HS-27A (cell line): ENCODE results near the gene MEIS1.

ENCODE experiments used
- DNase-seq: peaks from one replicate; pipeline ENCODE4 v3.0.0-alpha.2; 2012; ENCODE audit warnings: low read depth, missing footprints

Gene MEIS1

GRCh38 chr2:66431846-66432587 is 2.9 kb upstream of the MEIS1 start:
- DNase-seq, result no peak

DNA sequence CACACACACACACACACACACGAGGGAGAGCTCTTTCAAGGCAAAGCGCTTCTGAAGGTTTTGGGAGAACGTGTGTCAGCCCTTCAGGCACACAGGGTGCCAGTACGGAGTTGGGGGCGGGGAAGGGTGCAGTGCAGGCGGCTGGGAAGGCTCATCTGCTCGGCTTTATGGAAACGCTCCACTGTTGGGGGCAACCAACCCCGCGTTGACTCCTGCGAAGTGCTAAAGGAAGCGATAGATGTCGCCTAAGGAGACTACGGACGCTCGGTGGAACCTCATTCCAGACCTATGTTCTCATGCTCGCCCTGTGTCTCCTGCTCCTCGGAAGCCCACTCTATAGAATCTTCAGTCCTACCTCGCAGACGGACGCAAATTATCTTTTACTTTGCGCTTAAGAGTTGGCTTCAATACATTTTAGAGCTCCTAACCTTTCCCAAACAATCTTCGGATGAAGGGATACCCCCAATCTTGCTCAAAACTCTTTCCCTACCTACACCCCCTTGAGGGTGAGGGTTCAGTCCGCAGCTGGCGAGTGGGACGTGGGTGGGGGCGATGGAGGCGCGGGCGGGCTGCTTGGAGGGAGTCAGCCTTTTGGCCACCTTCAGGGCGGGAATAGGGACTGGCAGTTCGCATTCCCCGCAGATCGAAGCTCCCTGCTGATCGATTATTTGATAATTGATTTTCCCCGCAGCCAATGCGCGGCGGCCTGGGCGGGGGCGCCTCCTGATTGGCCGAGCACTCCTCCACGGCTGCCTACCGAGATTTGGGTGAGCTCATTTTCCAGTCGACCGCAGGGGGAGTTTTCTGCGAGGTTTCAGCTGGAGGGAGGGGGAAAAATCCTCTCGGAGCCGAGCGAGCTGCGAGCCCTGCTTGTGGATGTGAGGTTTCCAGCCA is 1.9 kb upstream of the MEIS1 start:
- no peak for DNase-seq

- DNase-seq, result no peak
Observed at GRCh38 chr2:66433695-66433944, 1.3 kb upstream of the MEIS1 start.

DNA sequence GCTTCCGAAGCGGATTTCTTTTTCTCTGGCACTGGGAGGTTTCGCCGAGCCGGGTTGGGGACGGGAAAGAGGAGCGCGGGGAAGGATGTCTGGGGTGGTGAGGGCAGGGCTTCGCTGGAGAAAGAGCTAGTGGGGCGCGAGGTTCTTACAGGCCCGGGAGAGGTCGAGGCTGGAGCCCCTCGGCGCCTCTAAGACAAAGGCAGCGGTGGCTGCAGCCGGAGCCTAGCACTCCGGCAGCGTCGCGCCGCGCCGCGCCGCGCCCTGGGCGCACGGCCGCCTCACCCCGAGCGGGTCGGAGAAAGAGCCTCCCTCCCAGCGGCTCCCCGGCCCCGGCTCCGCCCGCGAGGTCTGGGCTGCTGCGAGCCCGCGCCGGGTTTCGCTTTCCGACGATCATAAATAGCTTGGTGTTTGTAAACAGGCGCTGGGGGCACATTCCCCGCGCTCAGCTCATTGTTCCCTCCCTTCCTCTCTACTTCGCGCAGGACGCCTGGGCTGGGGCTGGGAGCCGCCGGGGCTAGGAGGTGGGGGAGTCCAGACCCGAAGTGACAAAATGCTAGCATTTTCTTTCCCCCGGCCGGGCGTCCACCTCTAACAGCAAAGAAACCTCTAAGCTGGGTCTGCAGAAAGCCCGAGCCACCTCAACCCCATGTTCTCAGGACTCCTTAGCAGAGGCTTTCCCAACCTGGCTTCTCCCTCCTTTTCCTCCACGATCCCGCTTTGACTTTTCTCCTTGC is 813 bp upstream of the MEIS1 start:
- DNase-seq, result no peak

DNA sequence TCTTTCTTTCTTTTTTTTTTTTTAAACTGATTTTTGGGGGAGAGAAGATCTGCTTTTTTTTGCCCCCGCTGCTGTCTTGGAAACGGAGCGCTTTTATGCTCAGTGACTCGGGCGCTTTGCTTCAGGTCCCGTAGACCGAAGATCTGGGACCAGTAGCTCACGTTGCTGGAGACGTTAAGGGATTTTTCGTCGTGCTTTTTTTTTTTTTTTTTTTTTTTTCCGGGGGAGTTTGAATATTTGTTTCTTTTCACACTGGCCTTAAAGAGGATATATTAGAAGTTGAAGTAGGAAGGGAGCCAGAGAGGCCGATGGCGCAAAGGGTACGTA is 587 bp downstream of the MEIS1 start:
- no peak for DNase-seq

- DNase-seq, result no peak
Observed at GRCh38 chr2:66435963-66436362, 1.0 kb downstream of the MEIS1 start.

- DNase-seq, result no peak
Observed at GRCh38 chr2:66436581-66437001, 1.7 kb downstream of the MEIS1 start.

DNA sequence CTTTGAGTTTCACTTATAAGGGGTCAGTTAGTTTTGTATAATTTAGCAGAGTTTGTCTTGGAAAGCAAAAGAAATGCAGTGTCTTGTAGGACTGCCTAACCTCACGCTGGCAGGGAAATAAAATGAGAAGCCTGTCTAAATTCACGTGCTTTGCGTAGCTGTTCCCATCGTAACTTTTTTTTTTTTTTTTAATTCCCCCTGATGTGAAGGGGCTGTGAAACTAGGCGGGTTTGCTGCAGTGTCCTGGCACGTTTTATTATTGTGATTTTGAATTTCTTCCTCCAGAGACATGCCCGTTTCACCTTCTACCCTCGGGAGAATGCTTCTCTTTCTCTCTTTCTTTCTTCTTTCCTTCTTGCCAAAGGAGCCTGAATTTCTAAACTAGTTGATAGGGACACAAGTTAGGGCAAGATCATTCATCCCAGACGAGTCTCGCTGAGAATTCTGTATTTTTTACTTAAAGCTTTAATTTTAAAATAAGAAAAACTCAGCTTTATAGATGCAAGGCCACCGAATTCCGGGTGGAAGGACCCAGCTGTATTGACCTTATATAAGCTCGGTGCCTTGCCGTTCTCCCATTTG is 2.3 kb downstream of the MEIS1 start:
- DNase-seq, result no peak

GRCh38 chr2:66437691-66438497 is 3.0 kb downstream of the MEIS1 start:
- no peak for DNase-seq

DNA sequence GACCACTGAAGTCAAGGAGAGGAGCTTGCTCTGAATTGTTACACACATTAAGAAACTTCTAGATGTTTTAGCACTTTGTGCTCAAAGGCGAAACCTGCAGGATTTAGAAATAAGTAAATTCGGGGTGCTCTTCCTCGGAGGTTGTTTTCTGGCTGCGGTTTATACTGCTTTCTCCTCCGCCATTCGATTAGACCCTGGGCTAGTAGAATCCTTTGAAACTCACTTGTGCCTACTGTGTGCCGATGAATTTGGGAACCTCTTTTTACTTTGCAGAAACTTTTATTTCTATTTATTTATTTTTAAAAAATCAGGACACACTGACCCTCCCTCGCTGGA is 3.5 kb downstream of the MEIS1 start:
- no peak for DNase-seq

DNA sequence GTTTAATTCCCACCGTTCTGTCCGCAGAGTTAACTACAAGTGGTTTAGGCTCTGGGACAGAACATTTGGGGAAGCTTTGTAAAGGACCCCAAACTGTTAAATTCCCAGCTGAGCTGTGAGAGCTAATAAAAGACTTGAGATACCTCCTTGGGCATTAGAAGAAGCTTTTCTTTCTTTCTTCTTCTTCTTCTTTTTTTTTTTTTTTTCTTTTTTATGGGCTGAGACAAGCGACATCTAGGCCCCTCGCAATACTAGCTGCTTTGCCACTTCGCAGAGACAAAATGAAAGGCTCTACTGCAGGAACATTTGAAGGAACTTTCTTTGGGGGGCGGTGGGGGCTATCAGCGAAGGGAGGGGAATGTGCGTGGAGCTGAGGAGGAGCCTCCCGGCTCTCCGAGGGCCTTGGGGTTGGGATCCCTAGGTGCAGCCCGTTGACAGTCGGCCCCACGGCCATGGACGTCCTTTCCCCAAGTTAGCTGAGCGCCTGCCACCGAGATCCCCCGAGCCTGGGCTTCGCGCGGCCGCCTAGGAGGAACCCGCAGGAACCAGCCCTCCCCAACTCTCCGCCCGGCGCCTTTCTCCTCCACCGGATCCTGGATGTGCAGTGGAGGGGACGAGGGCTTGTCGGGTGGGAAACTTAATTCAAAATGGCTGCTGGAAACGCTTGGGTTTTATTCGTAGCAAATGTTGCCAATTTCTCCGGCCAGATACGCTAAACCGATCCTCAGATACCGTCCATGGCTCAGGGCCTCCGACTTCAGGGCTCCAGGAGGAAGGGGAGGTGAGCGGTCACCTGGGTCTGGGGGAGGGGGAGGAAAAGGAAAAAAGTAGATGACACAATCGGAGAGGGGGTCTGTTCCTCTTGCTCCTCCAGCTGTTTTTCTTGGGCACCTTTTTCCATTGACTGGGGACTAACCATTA is 4.2 kb downstream of the MEIS1 start:
- DNase-seq, result no peak

GRCh38 chr2:66439812-66440542 is 5.1 kb downstream of the MEIS1 start:
- DNase-seq, result no peak

DNA sequence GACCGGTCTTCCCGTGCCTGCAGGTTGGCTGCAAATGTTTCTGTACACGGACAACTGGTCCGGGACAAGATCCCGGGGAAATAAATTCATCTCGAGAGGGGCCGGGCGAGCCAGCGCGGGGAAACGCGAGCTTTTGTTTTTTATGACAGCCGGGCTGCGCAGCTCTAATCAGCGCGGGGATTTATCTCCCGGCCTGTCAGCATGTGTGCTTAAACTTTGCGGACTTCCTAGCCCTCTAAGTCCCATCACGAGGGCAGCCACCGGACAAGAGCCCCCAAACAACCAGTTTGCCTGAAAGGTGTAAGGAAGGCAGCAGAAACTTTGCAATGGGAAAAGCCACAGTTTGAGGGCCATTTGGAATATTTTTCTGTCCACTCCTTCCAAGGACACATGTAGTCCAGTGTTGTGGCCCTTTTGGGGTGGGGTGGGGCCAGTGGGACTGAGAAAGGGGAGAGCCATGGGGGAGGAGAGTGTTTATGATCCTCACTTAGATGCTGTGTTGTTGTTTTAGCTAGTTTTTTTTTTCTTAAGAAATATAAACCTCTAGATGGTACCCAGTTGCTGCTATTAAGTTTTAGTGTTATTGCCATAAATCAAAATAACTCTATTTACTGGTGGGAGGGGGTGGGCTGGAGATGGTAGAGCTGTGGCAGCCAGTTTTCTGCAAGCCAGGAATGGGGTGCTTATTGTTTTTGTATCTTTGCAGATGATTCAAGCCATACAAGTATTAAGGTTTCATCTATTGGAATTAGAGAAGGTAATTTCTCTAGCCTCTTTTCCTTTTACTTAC is 6.0 kb downstream of the MEIS1 start:
- DNase-seq, result no peak

DNA sequence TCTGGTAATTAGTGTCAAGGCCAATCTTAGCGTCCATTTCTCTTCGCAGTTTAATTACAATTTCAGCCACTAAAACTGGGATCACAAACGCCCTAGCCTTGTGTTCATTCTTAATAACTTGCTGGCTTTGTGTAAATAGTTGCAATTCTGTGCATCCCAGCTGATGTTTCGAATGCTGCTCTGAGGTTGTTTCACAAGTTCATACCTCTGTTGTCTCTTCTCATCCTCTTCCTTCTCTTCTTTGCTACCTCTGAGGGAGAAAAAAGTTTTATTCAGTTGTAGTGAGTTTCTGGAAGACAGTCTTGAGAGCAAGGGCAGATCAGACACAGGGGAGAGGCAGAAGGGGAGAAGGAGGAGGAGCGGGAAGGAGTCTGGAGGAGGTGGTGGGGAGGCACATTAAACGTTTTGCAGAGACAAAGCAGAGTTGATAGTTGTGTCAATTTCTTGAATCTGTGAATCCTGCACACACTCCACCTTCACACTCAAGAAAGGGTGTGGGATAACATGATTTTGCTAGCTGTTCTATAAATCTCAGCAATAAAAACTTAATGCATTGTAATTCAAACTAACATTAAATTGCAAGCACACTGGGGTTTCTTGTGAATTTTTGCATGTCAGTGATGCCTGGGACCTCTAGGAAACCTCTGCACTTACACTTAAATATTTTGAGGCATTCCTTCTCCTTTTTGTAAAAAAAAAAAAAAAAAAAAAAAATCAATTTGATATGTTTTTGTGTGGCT is 6.8 kb downstream of the MEIS1 start:
- no peak for DNase-seq

- DNase-seq, result no peak
Observed at GRCh38 chr2:66442516-66443185, 7.7 kb downstream of the MEIS1 start.

DNA sequence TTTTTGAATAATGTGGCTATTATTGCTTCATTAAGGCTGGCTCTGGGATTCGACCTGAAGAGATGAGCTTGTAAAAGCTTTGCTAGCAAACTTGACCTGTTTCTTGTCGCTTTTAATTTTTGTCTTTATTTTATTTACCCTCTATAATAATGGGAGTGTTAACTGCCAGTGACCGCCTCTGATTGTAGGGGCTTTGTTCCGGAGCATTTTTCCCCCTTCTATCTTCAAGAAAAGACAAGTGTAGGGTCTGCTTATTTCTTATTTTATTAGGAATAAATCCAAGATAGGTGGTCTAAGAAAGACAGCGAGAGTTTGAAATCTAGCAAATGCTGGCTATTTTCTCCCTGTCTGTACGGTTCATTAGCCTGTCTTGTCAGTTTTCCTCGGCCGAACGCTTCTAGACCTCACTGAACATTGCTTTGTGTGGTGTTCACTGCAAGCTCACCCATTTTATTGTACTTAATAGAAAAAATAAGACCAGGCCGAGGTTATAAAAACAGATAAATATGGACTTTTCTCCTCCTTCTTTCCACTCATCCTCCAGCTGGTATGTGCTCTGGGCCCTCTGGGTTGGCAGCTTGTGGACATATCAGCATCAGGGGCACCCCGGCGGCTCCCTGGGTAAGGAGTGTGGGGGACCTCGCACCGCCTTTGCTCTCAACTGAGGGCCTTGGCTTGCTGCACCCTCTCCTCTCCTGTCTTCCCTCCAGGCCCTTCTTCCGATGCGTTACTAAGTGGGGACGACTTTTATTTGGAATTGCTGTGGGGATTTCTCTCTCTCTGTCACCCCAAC is 8.5 kb downstream of the MEIS1 start:
- DNase-seq, result no peak
